VCaP (cell line): ENCODE results near the gene PLCB1.
"Not testable (repeated sequence)": the region's sequence is repeated elsewhere in the genome, so short reads cannot be mapped to it uniquely, and the experiment has no call there.

ENCODE experiments used
- H3K27ac ChIP-seq: fragments of 450-650 bp; 2 replicates; pipeline ENCODE4 v1.5.1; 2017
- CTCF ChIP-seq: fragments of 450-650 bp; conservative IDR thresholded peaks from 2 replicates; pipeline ENCODE4 v1.5.1; 2017; ENCODE audit warnings: mild to moderate bottlenecking, moderate library complexity

PLCB1 gene

GRCh38 chr20:8837396-8837795, 705.3 kb downstream of the PLCB1 start:
- H3K27ac ChIP-seq: no peak overlapping the region
- no peak for TF ChIP-seq CTCF

GRCh38 chr20:8842525-8842924, 710.5 kb downstream of the PLCB1 start:
- no peak overlapping the region for H3K27ac ChIP-seq
- no peak for TF ChIP-seq CTCF

GRCh38 chr20:8844179-8844578, 712.1 kb downstream of the PLCB1 start:
- TF ChIP-seq CTCF: no peak
- H3K27ac ChIP-seq: peak overlapping the region; percentile 51

- no peak for TF ChIP-seq CTCF
- no peak overlapping the region for H3K27ac ChIP-seq
These were observed 717.9 kb downstream of the PLCB1 start for GRCh38 chr20:8849990-8850389.

- no peak overlapping the region for H3K27ac ChIP-seq
- no peak for TF ChIP-seq CTCF
These were observed 719.4 kb downstream of the PLCB1 start for GRCh38 chr20:8851446-8851845.

- not testable (repeated sequence) for H3K27ac ChIP-seq
These were observed 719.9 kb downstream of the PLCB1 start for GRCh38 chr20:8851919-8852318.

- H3K27ac ChIP-seq: peak overlapping the region; percentile 82
These were observed 721.1 kb downstream of the PLCB1 start for GRCh38 chr20:8853211-8853610.

GRCh38 chr20:8853805-8854338, 721.8 kb downstream of the PLCB1 start:
- peak; percentile 97 for TF ChIP-seq CTCF
- H3K27ac ChIP-seq: peak overlapping the region; percentile 82

- peak overlapping the region; percentile 82 for H3K27ac ChIP-seq
- TF ChIP-seq CTCF: no peak
These were observed 722.5 kb downstream of the PLCB1 start for GRCh38 chr20:8854571-8854970.
